Transverse colon (tissue), 4 donors: Measurements from ENCODE around the gene GMDS.

ENCODE experiments used
- POLR2A ChIP-seq: fragments of 450-650 bp; IDR thresholded peaks from one replicate; pipeline ENCODE4 v1.6.1; 2016; ENCODE audit warnings: antibody characterized with exemption, mild to moderate bottlenecking, moderate library complexity
- POLR2AphosphoS5 ChIP-seq, 3 donors: sonication (generic); formaldehyde crosslinking; IDR thresholded peaks; one replicate each; pipeline ENCODE4 v1.6.1; 2016; ENCODE audit warnings: antibody characterized with exemption in 3 of 3
- TF ChIP-seq, protein P1 (sequence below), 5 experiments: fragments of 200-600 bp in 3 of 5; fragments of 450-650 bp in 2 of 5; sonication (generic) in 3 of 5; IDR thresholded peaks; 1 replicate in 2 of 5; 2 replicates in 3 of 5; pipeline ENCODE4 v1.5.1; 2016 to 2017; ENCODE audit warnings: antibody characterized with exemption in 5 of 5, inconsistent platforms in 3 of 5, mild to moderate bottlenecking in 2 of 5, moderate library complexity in 1 of 5

DNA sequence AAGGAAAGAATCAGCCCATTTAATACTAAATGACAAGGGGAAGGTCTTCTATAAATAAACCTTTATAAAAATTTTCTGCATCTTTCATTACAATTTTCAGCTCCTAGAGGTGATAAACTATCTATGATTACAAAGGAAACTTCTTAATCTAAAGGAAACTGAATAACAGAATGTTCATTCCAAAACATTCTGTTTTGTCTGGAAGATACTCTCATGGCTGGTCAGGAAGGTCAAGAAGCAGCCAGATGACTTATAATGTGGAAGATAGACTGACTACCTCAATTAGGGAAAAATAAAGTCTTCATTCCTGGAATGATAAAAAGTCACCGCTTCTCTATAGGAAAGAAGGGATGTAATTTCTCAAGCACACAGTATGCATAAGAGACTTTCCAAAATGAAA, 131.3 kb downstream of the GMDS start:
- TF ChIP-seq POLR2A (no peak), POLR2AphosphoS5 (IDR thresholded peaks at IDR 0.05) (no peak)
- TF ChIP-seq, protein P1, sequence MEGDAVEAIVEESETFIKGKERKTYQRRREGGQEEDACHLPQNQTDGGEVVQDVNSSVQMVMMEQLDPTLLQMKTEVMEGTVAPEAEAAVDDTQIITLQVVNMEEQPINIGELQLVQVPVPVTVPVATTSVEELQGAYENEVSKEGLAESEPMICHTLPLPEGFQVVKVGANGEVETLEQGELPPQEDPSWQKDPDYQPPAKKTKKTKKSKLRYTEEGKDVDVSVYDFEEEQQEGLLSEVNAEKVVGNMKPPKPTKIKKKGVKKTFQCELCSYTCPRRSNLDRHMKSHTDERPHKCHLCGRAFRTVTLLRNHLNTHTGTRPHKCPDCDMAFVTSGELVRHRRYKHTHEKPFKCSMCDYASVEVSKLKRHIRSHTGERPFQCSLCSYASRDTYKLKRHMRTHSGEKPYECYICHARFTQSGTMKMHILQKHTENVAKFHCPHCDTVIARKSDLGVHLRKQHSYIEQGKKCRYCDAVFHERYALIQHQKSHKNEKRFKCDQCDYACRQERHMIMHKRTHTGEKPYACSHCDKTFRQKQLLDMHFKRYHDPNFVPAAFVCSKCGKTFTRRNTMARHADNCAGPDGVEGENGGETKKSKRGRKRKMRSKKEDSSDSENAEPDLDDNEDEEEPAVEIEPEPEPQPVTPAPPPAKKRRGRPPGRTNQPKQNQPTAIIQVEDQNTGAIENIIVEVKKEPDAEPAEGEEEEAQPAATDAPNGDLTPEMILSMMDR (IDR thresholded peaks at IDR 0.05), result no peak
